Choroid plexus epithelial cell (primary cell): ENCODE results near the gene SRRM1.

Experiments used
- DNase-seq: peaks from one replicate; pipeline ENCODE4 v3.0.0-alpha.2; 2010; ENCODE audit warnings: low read depth
- H3K4me3 ChIP-seq: 2 replicates; pipeline ENCODE4 v1.5.1; 2011; ENCODE audit warnings: low read depth, mild to moderate bottlenecking, control low read depth, low read length, moderate library complexity
- TF ChIP-seq, protein P1 (sequence below): conservative IDR thresholded peaks from 2 replicates; pipeline ENCODE4 v1.5.1; 2011; ENCODE audit warnings: low read depth, mild to moderate bottlenecking, control low read depth, inconsistent platforms, low read length, moderate library complexity

SRRM1 gene

DNA sequence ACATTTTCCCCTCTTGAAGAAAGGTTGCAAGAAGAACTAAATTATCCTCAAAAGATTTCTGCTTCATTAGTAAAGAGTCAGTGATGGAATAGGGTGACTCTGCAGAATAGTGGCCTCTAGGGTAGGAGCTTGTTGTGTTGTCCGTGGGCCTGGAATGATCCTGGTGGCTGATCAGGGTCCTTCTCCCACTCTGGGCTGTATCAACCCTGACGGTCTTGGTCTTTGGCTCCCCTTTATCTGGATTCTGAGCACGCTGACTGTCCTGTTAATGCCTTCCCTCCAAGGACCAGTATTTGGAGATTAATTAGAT lies 36.9 kb upstream of the SRRM1 start:
- H3K4me3 ChIP-seq = no peak overlapping the region
- TF ChIP-seq, protein P1, sequence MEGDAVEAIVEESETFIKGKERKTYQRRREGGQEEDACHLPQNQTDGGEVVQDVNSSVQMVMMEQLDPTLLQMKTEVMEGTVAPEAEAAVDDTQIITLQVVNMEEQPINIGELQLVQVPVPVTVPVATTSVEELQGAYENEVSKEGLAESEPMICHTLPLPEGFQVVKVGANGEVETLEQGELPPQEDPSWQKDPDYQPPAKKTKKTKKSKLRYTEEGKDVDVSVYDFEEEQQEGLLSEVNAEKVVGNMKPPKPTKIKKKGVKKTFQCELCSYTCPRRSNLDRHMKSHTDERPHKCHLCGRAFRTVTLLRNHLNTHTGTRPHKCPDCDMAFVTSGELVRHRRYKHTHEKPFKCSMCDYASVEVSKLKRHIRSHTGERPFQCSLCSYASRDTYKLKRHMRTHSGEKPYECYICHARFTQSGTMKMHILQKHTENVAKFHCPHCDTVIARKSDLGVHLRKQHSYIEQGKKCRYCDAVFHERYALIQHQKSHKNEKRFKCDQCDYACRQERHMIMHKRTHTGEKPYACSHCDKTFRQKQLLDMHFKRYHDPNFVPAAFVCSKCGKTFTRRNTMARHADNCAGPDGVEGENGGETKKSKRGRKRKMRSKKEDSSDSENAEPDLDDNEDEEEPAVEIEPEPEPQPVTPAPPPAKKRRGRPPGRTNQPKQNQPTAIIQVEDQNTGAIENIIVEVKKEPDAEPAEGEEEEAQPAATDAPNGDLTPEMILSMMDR = no peak
- no peak for DNase-seq

DNA sequence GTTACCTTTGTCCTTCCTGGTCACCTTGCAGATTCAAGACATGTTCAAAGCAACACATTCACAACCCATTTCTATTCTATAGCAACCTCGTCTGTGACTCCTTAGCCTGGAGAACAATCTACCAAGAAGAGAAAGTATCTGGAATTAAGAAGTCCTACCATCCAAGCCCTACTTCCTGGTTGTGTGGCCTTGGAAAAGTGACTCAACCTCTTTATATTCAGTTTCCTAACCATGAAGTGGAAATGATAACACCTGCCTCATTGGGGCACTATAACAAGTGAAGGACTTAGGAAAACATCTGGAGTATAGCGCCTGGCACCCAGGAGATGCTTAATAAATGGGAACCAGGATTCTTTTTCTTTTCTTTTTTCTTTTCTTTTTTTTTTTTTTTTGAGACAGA lies 36.5 kb upstream of the SRRM1 start:
- TF ChIP-seq, protein P1 = no peak
- no peak overlapping the region for H3K4me3 ChIP-seq
- no peak for DNase-seq

GRCh38 chr1:24609949-24610517 lies 33.1 kb upstream of the SRRM1 start:
- no peak for DNase-seq
- TF ChIP-seq, protein P1 = no peak
- H3K4me3 ChIP-seq = no peak overlapping the region

GRCh38 chr1:24619376-24619775 lies 23.7 kb upstream of the SRRM1 start:
- no peak for DNase-seq
- no peak overlapping the region for H3K4me3 ChIP-seq
- TF ChIP-seq, protein P1 = no peak

GRCh38 chr1:24620678-24621077 lies 22.4 kb upstream of the SRRM1 start:
- H3K4me3 ChIP-seq = no peak overlapping the region
- no peak for DNase-seq
- TF ChIP-seq, protein P1 = no peak

GRCh38 chr1:24621121-24621520 lies 22.0 kb upstream of the SRRM1 start:
- DNase-seq = peak; percentile 15
- H3K4me3 ChIP-seq = no peak overlapping the region
- TF ChIP-seq, protein P1 = no peak

DNA sequence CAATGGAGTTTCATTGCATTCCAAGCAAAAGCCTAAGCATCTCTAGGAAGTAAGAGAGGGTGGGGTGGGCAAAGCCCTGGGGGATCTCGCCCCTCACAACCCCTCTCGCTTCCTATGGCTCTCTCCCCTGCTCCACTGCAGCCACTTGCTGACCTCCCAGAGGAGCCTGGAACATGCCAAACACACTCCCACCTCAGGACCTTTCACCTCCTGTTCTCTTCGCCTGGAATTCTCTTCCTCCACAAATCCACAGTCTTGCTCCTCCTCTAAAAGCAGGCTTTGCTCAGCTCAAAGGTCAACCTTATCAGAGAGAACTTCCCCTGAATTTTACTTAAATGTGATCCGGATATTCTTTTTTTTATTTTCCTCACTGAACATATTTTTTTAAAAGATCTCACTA lies 20.9 kb upstream of the SRRM1 start:
- DNase-seq = no peak
- H3K4me3 ChIP-seq = no peak overlapping the region
- TF ChIP-seq, protein P1 = no peak
